Suprapubic skin (tissue), 4 donors: ENCODE data around the gene GPC5. TPM values are rescaled to one million over a fixed set of nuclear protein-coding genes. Genes with fewer than 3 reads are reported as not detected.

Source experiments
- DNase-seq, 2 donors: peaks; one replicate each; pipeline ENCODE4 v3.0.0-alpha.2; 2019; ENCODE audit warnings: low spot score in 2 of 2
- H3K27ac ChIP-seq: fragments of 200-600 bp; sonication (generic); one replicate; pipeline ENCODE4 v1.5.1; 2019
- H3K27me3 ChIP-seq: fragments of 200-600 bp; sonication (generic); one replicate; pipeline ENCODE4 v1.5.1; 2019
- H3K36me3 ChIP-seq: fragments of 200-600 bp; sonication (generic); one replicate; pipeline ENCODE4 v1.5.1; 2019
- H3K4me1 ChIP-seq: fragments of 200-600 bp; sonication (generic); one replicate; pipeline ENCODE4 v1.5.1; 2019
- H3K4me3 ChIP-seq: fragments of 200-600 bp; sonication (generic); one replicate; pipeline ENCODE4 v1.5.1; 2019; ENCODE audit warnings: mild to moderate bottlenecking
- H3K9me3 ChIP-seq: fragments of 200-600 bp; sonication (generic); one replicate; pipeline ENCODE4 v1.5.1; 2019
- CTCF ChIP-seq, 2 donors: fragments of 200-600 bp in 1 of 2; fragments of 450-650 bp in 1 of 2; sonication (generic) in 1 of 2; IDR thresholded peaks; one replicate each; pipeline ENCODE4 v1.5.1; 2016 to 2019; ENCODE audit warnings: antibody characterized with exemption in 2 of 2, mild to moderate bottlenecking in 1 of 2, moderate library complexity in 1 of 2
- EP300 ChIP-seq: sonication (generic); formaldehyde crosslinking; IDR thresholded peaks from one replicate; pipeline ENCODE4 v1.6.1; 2017; ENCODE audit warnings: antibody characterized with exemption
- POLR2A ChIP-seq, 2 donors: fragments of 450-650 bp; IDR thresholded peaks; one replicate each; pipeline ENCODE4 v1.6.1; 2017; ENCODE audit warnings: antibody characterized with exemption in 2 of 2, mild to moderate bottlenecking in 2 of 2, moderate library complexity in 2 of 2
- POLR2AphosphoS5 ChIP-seq, 3 donors: sonication (generic); formaldehyde crosslinking; IDR thresholded peaks; one replicate each; pipeline ENCODE4 v1.6.1; 2017; ENCODE audit warnings: antibody characterized with exemption in 3 of 3
- WGBS: methylation state at CpG from one replicate; pipeline ENCODE4 v1.1.5; 2018; 5-methylcytosine and 5-hydroxymethylcytosine counted together
- total RNA-seq, 4 donors: library from RNA; depleted of rRNA; stranded (reverse); fragments of >200 nt; gene quantifications; one replicate each; pipeline ENCODE4 v1.1.0, GENCODE V29; 2016

GPC5 gene
- total RNA-seq, 4 donors from 2014 or later: 0.55 TPM; not detected in 3

- Histone ChIP-seq H3K36me3 (no peaks in the 10 kb centered on the region), H3K27ac (no peak overlapping the region), H3K9me3 (no peaks in the 10 kb centered on the region), H3K27me3 (no peaks in the 10 kb centered on the region), H3K4me1 (no peaks in the 10 kb centered on the region), H3K4me3 (no peak overlapping the region)
- no peak for TF ChIP-seq CTCF (IDR thresholded peaks at IDR 0.05)
- no peak for TF ChIP-seq POLR2A (IDR thresholded peaks at IDR 0.05)
- TF ChIP-seq EP300: no peak
- TF ChIP-seq POLR2AphosphoS5 (IDR thresholded peaks at IDR 0.05): no peak
- WGBS: 88% methylated on average over 4 of the region's 4 CpGs
- DNase-seq: no peak
Observed at GRCh38 chr13:92414851-92415250, 1016.4 kb downstream of the GPC5 start.

GRCh38 chr13:92415781-92416180, 1017.4 kb downstream of the GPC5 start:
- Histone ChIP-seq H3K27me3 (no peaks in the 10 kb centered on the region), H3K4me3 (no peak overlapping the region), H3K36me3 (no peaks in the 10 kb centered on the region), H3K9me3 (no peaks in the 10 kb centered on the region), H3K4me1 (no peaks in the 10 kb centered on the region), H3K27ac (no peak overlapping the region)
- DNase-seq: no peak
- no peak for TF ChIP-seq POLR2A (IDR thresholded peaks at IDR 0.05)
- no peak for TF ChIP-seq CTCF (IDR thresholded peaks at IDR 0.05)
- TF ChIP-seq EP300: no peak
- no peak for TF ChIP-seq POLR2AphosphoS5 (IDR thresholded peaks at IDR 0.05)

GRCh38 chr13:92418818-92419412, 1020.5 kb downstream of the GPC5 start:
- Histone ChIP-seq H3K27ac (no peak overlapping the region), H3K9me3 (no peaks in the 10 kb centered on the region), H3K27me3 (no peaks in the 10 kb centered on the region), H3K36me3 (no peaks in the 10 kb centered on the region), H3K4me1 (no peaks in the 10 kb centered on the region), H3K4me3 (no peak overlapping the region)
- 59% methylated on average over 5 of the region's 5 CpGs for WGBS
- TF ChIP-seq POLR2AphosphoS5 (IDR thresholded peaks at IDR 0.05): no peak
- TF ChIP-seq EP300: no peak
- TF ChIP-seq CTCF (IDR thresholded peaks at IDR 0.05): no peak
- TF ChIP-seq POLR2A (IDR thresholded peaks at IDR 0.05): no peak
- DNase-seq: no peak

GRCh38 chr13:92429231-92429630, 1030.8 kb downstream of the GPC5 start:
- 93% methylated on average over 2 of the region's 2 CpGs for WGBS
- H3K9me3 ChIP-seq: no peaks in the 10 kb centered on the region
- H3K4me3 ChIP-seq: no peak overlapping the region
- H3K27ac ChIP-seq: no peak overlapping the region
- H3K4me1 ChIP-seq: no peaks in the 10 kb centered on the region
- no peak for DNase-seq
- TF ChIP-seq EP300 (no peak), CTCF (IDR thresholded peaks at IDR 0.05) (no peak), POLR2A (IDR thresholded peaks at IDR 0.05) (no peak), POLR2AphosphoS5 (IDR thresholded peaks at IDR 0.05) (no peak)
- no peaks in the 10 kb centered on the region for H3K36me3 ChIP-seq
- H3K27me3 ChIP-seq: no peaks in the 10 kb centered on the region

GRCh38 chr13:92433386-92433785, 1035.0 kb downstream of the GPC5 start:
- DNase-seq: no peak
- no peaks in the 10 kb centered on the region for H3K4me1 ChIP-seq
- TF ChIP-seq POLR2A (IDR thresholded peaks at IDR 0.05) (no peak), EP300 (no peak), CTCF (IDR thresholded peaks at IDR 0.05) (no peak)
- H3K4me3 ChIP-seq: no peak overlapping the region
- no peak overlapping the region for H3K27ac ChIP-seq
- 79% methylated on average over 3 of the region's 3 CpGs for WGBS
- H3K9me3 ChIP-seq: no peaks in the 10 kb centered on the region
- no peaks in the 10 kb centered on the region for H3K27me3 ChIP-seq
- H3K36me3 ChIP-seq: no peaks in the 10 kb centered on the region
